Omental fat pad (tissue), 4 donors: ENCODE results near the gene UMODL1. TPM values are rescaled to one million over a fixed set of nuclear protein-coding genes. Genes with fewer than 3 reads are reported as not detected.

ENCODE experiments used
- ATAC-seq: fragments of 150-250 bp; one replicate; pipeline ENCODE4 v1.9.1; 2016; ENCODE audit warnings: mild to moderate bottlenecking, moderate library complexity; ENCODE audit not compliant: low FRiP score
- DNase-seq: peaks from one replicate; pipeline ENCODE4 v3.0.0-alpha.2; 2019; ENCODE audit warnings: low spot score
- total RNA-seq, 4 donors: library from RNA; depleted of rRNA; stranded (reverse); fragments of >200 nt; gene quantifications; one replicate each; pipeline ENCODE4 v1.1.0, GENCODE V29; 2016
- TF ChIP-seq, protein P1 (sequence below), 3 donors: fragments of 450-650 bp; IDR thresholded peaks; one replicate each; pipeline ENCODE4 v1.5.1; 2016 to 2017; ENCODE audit warnings: antibody characterized with exemption in 3 of 3, mild to moderate bottlenecking in 3 of 3, moderate library complexity in 2 of 3

UMODL1 gene
- total RNA-seq, 4 donors from 2014 or later, result not detected

DNA sequence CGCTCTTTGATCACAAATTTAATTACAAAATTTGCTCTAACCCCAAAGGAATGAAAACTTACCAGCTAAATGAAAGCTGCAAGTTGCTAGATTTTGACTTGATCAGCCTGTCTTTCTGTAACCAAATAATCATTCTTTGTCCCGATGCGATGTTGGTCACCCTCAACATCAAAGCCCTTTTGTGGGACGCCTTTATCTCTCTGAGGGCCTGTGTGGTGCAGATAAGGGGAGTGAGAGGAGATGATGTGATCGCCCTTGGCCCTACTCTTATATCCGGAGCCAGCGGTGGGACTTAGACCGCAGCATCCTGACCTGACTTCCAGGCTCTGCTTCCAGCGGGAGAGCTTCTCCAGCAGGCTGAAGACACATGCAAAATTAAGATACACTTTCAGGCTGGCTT is 19.3 kb upstream of the UMODL1 start:
- no peak for ATAC-seq
- TF ChIP-seq, protein P1, sequence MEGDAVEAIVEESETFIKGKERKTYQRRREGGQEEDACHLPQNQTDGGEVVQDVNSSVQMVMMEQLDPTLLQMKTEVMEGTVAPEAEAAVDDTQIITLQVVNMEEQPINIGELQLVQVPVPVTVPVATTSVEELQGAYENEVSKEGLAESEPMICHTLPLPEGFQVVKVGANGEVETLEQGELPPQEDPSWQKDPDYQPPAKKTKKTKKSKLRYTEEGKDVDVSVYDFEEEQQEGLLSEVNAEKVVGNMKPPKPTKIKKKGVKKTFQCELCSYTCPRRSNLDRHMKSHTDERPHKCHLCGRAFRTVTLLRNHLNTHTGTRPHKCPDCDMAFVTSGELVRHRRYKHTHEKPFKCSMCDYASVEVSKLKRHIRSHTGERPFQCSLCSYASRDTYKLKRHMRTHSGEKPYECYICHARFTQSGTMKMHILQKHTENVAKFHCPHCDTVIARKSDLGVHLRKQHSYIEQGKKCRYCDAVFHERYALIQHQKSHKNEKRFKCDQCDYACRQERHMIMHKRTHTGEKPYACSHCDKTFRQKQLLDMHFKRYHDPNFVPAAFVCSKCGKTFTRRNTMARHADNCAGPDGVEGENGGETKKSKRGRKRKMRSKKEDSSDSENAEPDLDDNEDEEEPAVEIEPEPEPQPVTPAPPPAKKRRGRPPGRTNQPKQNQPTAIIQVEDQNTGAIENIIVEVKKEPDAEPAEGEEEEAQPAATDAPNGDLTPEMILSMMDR (IDR thresholded peaks at IDR 0.05), result no peak
- DNase-seq, result no peak

DNA sequence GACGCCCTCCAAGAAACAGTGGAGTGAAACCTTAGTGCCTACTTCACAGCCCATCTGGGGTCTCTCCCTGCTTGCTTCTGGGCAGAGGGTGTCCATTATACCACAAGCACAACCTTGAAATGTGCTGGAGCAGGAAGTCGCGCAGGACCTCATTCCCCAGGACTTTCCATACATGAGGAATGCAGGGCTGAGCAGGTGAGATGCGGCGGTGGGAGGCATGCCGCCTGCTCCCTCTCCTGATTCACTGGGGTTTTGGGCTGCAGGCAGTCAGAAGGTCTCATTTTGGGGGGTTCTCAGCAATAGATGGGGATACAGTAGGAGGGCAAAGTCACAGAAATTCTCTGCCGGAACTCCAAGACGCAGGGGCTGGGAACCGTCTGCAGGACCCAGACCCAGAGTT is 15.7 kb upstream of the UMODL1 start:
- DNase-seq (no peak), ATAC-seq (no peak)
- TF ChIP-seq, protein P1 (IDR thresholded peaks at IDR 0.05), result no peak

DNA sequence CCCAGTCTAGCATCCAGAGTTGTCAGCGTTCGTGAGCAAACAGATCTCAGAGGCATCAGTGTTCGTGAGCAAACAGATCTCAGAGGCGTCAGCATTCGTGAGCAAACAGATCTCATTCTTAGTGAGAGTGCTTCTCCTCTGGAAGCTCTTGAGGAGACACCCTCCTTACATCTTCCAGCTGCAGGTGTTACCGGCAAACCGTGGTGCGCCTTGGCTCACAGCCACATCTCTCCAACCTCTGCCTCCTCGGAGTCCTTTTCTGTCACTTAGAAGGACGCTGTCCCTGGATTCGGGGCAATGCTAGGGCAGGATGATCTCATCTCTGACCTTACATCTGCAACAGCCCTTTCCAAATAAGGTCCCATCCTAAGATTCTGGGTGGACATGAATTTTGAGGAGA is 14.6 kb upstream of the UMODL1 start:
- DNase-seq (no peak), ATAC-seq (no peak)
- TF ChIP-seq, protein P1 (IDR thresholded peaks at IDR 0.05), result no peak

- no peak for ATAC-seq
- DNase-seq, result no peak
- TF ChIP-seq, protein P1 (IDR thresholded peaks at IDR 0.05), result no peak
These were observed 14.0 kb upstream of the UMODL1 start for GRCh38 chr21:42056996-42057689.

DNA sequence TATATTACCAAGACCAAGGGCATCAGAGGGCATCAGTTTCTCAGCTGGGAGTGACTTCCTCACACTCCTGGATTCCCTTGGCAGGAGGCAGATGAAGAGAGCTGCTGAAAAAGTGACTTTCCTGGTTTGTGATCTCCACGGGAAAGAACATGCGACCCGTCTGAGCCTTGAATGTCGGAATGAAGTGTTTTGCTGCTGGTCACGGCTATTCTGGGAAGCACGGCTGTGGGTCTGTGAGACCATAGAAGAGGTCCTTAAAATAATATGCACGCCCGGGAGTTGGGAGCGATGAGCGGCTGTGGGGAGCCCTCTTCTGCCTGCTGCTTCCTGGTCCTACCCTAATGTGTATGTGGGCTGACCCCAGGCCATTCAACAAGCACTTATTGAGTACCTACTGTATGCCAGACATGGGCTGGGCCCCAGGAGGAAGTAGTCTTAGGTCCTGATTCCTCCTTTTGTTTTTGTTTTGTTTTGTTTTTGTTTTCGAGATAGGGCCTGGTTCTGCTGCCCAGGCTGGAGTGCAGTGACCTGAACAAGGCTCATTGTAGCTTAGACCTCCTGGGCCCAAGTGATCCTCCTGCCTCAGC is 13.2 kb upstream of the UMODL1 start:
- ATAC-seq (no peak), DNase-seq (no peak)
- TF ChIP-seq, protein P1 (IDR thresholded peaks at IDR 0.05), result no peak

DNA sequence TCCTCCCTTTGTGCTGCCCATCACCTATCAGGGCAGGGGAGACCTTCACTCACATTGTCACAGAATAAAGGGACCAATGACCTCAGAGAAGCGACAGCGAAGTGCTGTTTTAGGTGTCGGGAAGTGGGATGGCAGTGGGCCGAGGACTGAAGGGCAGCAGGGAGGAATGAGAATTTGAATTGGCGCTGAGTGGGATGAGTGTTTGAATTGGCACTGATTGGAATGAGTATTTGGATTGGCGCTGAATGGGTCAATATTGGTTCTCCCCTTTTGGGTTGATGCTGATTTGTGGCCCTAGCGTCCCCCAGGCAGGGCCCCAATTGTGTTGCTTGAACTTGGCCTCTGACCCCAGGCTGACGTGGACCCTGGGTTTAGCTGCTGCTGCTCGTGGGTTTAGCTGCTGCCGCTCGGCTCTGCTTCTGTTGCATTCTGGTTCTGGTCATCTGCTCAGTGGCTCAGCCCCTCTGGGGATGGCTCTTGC is 12.4 kb upstream of the UMODL1 start:
- no peak for DNase-seq
- TF ChIP-seq, protein P1 (IDR thresholded peaks at IDR 0.05), result no peak
- no peak for ATAC-seq

DNA sequence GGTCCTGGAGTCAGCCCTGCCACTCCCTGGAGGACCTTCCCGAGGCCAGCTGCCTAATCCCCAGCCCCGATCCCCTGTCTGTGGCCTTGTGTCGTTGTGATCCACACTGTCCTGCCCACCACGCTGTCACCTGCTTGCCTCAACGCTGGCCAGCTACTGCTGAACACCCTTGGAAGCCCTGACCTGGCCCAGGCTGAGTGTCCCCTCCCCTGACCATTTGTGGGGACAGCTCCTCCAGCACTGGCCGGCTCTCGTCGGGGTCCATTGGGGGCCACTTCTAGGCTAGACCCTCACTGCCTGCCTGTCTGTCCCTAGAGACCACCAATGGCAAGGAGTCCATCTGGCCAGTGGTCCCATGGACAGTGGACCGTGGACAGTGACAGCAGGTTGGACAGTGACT is 12.0 kb upstream of the UMODL1 start:
- ATAC-seq, result no peak
- TF ChIP-seq, protein P1 (IDR thresholded peaks at IDR 0.05), result no peak

More for the DNA sequence above, 12.0 kb upstream of the UMODL1 start:
- DNase-seq, result no peak
